ENCODE measurements around the gene GCHFR. TPM values are rescaled to one million over a fixed set of nuclear protein-coding genes. Genes with fewer than 3 reads are reported as not detected.

The GCHFR gene
- total and polyA plus RNA-seq, 2 of the 4 experiments (the other 2 are of a cell fraction), result 2.3 to 6.5 TPM

DNA sequence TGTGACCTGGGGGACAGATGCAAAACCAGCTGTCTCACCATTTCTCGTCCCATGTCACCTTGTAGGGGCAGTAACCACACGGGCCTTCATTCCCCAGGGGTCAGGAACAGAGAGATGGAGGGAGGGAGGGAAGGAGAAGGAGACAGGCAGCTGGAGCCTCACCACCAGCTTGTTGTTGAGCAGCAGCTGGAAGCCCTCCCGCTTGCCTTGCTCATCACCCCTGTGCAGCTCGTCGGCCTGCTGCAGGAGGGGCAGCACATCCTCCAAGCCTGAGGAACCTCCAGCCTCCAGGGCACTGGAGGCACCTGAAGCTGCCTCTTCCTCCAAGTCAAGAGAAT lies 19.1 kb upstream of the GCHFR start:
- no TSS peak for BruUV-seq (replicated peaks)
- ChIA-PET CTCF (interaction anchor here (0.6 to 1.5 kb wide), 6 partner anchors 18 to 155 kb away, joined by 3 to 9 read pairs (median 3); partner anchors contain the start of gene VPS18), POLR2A (ENCODE audit: unreplicated experiment) (no interaction called here)
- DNase-seq, result no peak
- Histone ChIP-seq H3K4me3 (ENCODE audit: insufficient read depth, low read depth, low read length) (no peak overlapping the region), H3K36me3 (ENCODE audit: control insufficient read depth, insufficient read depth, low read length) (peaks cover 26% of the 10 kb centered on the region), H2BK5ac (ENCODE audit: low read depth, low read length, poor library complexity, severe bottlenecking) (no peak overlapping the region), H2BK120ac (ENCODE audit: low read depth, low read length) (no peak overlapping the region), H3K79me1 (ENCODE audit: low read depth in 1 of 2, low read length in 2 of 2) (peaks cover 4 to 23% of the 10 kb centered on the region in 2 experiments; a peak in 2 of 4 replicates), H3K9me1 (ENCODE audit: insufficient read depth, low read length) (no peaks in the 10 kb centered on the region), H3K23ac (ENCODE audit: low read depth, low read length) (no peak overlapping the region), H4K8ac (ENCODE audit: low read depth in 2 of 2, low read length in 2 of 2) (no peak overlapping the region), H3K18ac (ENCODE audit: low read depth, low read length) (no peak overlapping the region), H3K9me3 (ENCODE audit: control insufficient read depth, insufficient read depth, low read length) (no peaks in the 10 kb centered on the region), H3K56ac (ENCODE audit: extremely low read depth, insufficient read depth, low read length) (no peak overlapping the region), H4K5ac (ENCODE audit: low read depth, low read length) (no peak overlapping the region), H3K27me3 (ENCODE audit: control insufficient read depth, insufficient read depth, low read length) (no peaks in the 10 kb centered on the region), H3K14ac (replicated peaks; ENCODE audit: low read depth, low read length) (no peak overlapping the region), H2AK9ac (replicated peaks; ENCODE audit: low read depth, low read length, poor library complexity) (no peak overlapping the region), H4K20me1 (ENCODE audit: insufficient read depth, low read length) (peaks cover 5% of the 10 kb centered on the region; the same call in 1 of the 2 replicates), H2BK15ac (ENCODE audit: low read depth, low read length) (no peak overlapping the region), H3K4ac (ENCODE audit: low read depth, low read length) (no peak overlapping the region), H3K27ac (ENCODE audit: insufficient read depth, low read length) (no peak overlapping the region), H3K9ac (ENCODE audit: low read depth, low read length) (no peak overlapping the region), H2AFZ (replicated peaks; ENCODE audit: low read length, poor library complexity) (no peak overlapping the region), H2AK5ac (ENCODE audit: low read depth, low read length) (no peak overlapping the region), H2BK20ac (ENCODE audit: low read depth, low read length) (no peak overlapping the region), H3K4me2 (ENCODE audit: low read depth, low read length) (no peak overlapping the region), H3K4me1 (ENCODE audit: control insufficient read depth, insufficient read depth, low read length) (peaks cover 2% of the 10 kb centered on the region; the same call in 1 of the 2 replicates), H4K91ac (ENCODE audit: insufficient read depth, low read depth, low read length) (no peak overlapping the region)
- 49% methylated on average over 5 of the region's 5 CpGs; no CpG with 5 or more reads in 1 of the 2 experiments for WGBS, 2 experiments (ENCODE audit: extremely low coverage in 2 of 2, insufficient read length in 1 of 2)
- ATAC-seq (ENCODE audit: low read depth), result no peak
- intact Hi-C loops (cut with micrococcal nuclease) (no loop called here), dilution Hi-C loops (cut with HindIII; ENCODE audit: low sequenced_read_pairs, unreplicated experiment) (no loop called here), in situ Hi-C loops (cut with MboI; ENCODE audit: low sequenced_read_pairs) (no loop called here)
- TF ChIP-seq CTCF (conservative IDR thresholded peaks at IDR 0.05; ENCODE audit: low read depth, low read length) (no peak), BHLHE40 (IDR thresholded peaks at IDR 0.05; ENCODE audit: low read depth, low read length) (no peak), RAD21 (IDR thresholded peaks at IDR 0.05; ENCODE audit: low read length) (no peak), NFE2L2 (IDR thresholded peaks at IDR 0.05; ENCODE audit: low read depth, low read length) (no peak), POLR2A (IDR thresholded peaks at IDR 0.05; ENCODE audit: low read depth, low read length) (no peak), SMC3 (IDR thresholded peaks at IDR 0.05; ENCODE audit: low read depth, low read length) (no peak), MXI1 (IDR thresholded peaks at IDR 0.05; ENCODE audit: borderline replicate concordance, low read depth, low read length) (no peak), FOS (IDR thresholded peaks at IDR 0.05; ENCODE audit: low read depth, low read length) (no peak), CEBPB (IDR thresholded peaks at IDR 0.05; ENCODE audit: low read depth, low read length) (no peak), RCOR1 (IDR thresholded peaks at IDR 0.05; ENCODE audit: insufficient replicate concordance, low read length) (no peak), MAZ (IDR thresholded peaks at IDR 0.05; ENCODE audit: borderline replicate concordance, low read depth, low read length) (no peak)
- TF ChIP-seq, protein P1, sequence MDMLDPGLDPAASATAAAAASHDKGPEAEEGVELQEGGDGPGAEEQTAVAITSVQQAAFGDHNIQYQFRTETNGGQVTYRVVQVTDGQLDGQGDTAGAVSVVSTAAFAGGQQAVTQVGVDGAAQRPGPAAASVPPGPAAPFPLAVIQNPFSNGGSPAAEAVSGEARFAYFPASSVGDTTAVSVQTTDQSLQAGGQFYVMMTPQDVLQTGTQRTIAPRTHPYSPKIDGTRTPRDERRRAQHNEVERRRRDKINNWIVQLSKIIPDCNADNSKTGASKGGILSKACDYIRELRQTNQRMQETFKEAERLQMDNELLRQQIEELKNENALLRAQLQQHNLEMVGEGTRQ (IDR thresholded peaks at IDR 0.05; ENCODE audit: low read depth, low read length), result no peak

Data from IMR-90 (cell line).